BLaER1 (cell line): Measurements from ENCODE around the gene CDKN2D.

ENCODE experiments used
- H3K27ac ChIP-seq: shearing (Covaris generic); formaldehyde crosslinking; 2 replicates; pipeline ENCODE4 v1.8.1; 2022
- H3K27me3 ChIP-seq: shearing (Covaris generic); formaldehyde crosslinking; 2 replicates; pipeline ENCODE4 v1.8.1; 2022
- H3K36me3 ChIP-seq: shearing (Covaris generic); formaldehyde crosslinking; 2 replicates; pipeline ENCODE4 v1.8.1; 2022
- H3K4me1 ChIP-seq: shearing (Covaris generic); formaldehyde crosslinking; 2 replicates; pipeline ENCODE4 v1.8.1; 2022
- H3K4me2 ChIP-seq: shearing (Covaris generic); formaldehyde crosslinking; 2 replicates; pipeline ENCODE4 v1.8.1; 2022
- H3K4me3 ChIP-seq: shearing (Covaris generic); formaldehyde crosslinking; 2 replicates; pipeline ENCODE4 v1.8.1; 2022
- H3K9ac ChIP-seq: shearing (Covaris generic); formaldehyde crosslinking; 2 replicates; pipeline ENCODE4 v1.8.1; 2022
- H3K9me3 ChIP-seq: shearing (Covaris generic); formaldehyde crosslinking; 2 replicates; pipeline ENCODE4 v1.8.1; 2022
- H4K20me1 ChIP-seq: shearing (Covaris generic); formaldehyde crosslinking; 2 replicates; pipeline ENCODE4 v1.8.1; 2022
- Cebpa-rat ChIP-seq: shearing (Covaris generic); IDR thresholded peaks from 2 replicates; pipeline ENCODE4 v1.8.1; 2022

Gene CDKN2D

GRCh38 chr19:10516671-10517286 is 52.0 kb downstream of the CDKN2D start:
- Histone ChIP-seq H3K27ac (peak overlapping the region; percentile 68), H3K9ac (peak overlapping the region; percentile 81), H4K20me1 (no peaks in the 10 kb centered on the region), H3K4me3 (peak overlapping the region; percentile 73), H3K9me3 (no peaks in the 10 kb centered on the region), H3K27me3 (no peaks in the 10 kb centered on the region), H3K4me1 (peaks cover 79% of the 10 kb centered on the region), H3K4me2 (peak overlapping the region; percentile 100), H3K36me3 (peaks cover 13% of the 10 kb centered on the region)
- TF ChIP-seq Cebpa-rat, result no peak
